WI38 (cell line): ENCODE results near the gene EGFR.

ENCODE experiments used
- H3K4me3 ChIP-seq: 2 replicates; pipeline ENCODE4 v1.5.1; 2011; ENCODE audit warnings: low read depth, mild to moderate bottlenecking, control low read depth, low read length
- CTCF ChIP-seq: IDR thresholded peaks from 2 replicates; pipeline ENCODE4 v1.5.1; 2012; ENCODE audit warnings: low read depth, mild to moderate bottlenecking, control low read depth, low read length

EGFR gene

GRCh38 chr7:55194522-55194921 lies 175.7 kb downstream of the EGFR start:
- no peak for TF ChIP-seq CTCF
- H3K4me3 ChIP-seq, result no peak overlapping the region

- H3K4me3 ChIP-seq, result no peak overlapping the region
- TF ChIP-seq CTCF, result no peak
Observed at GRCh38 chr7:55198634-55199392, 180.0 kb downstream of the EGFR start.

GRCh38 chr7:55199418-55199817 lies 180.6 kb downstream of the EGFR start:
- TF ChIP-seq CTCF, result no peak
- no peak overlapping the region for H3K4me3 ChIP-seq

GRCh38 chr7:55200441-55200840 lies 181.6 kb downstream of the EGFR start:
- TF ChIP-seq CTCF, result no peak

GRCh38 chr7:55202150-55202913 lies 183.5 kb downstream of the EGFR start:
- no peak overlapping the region for H3K4me3 ChIP-seq
- no peak for TF ChIP-seq CTCF

More at GRCh38 chr7:55200441-55200840, 181.6 kb downstream of the EGFR start:
- H3K4me3 ChIP-seq, result no peak overlapping the region

GRCh38 chr7:55203300-55203699 lies 184.5 kb downstream of the EGFR start:
- no peak overlapping the region for H3K4me3 ChIP-seq
- no peak for TF ChIP-seq CTCF
